GM23248 (cell line): Measurements from ENCODE around the gene CAMTA1.

Experiments used
- EZH2 ChIP-seq: fragments of 200-600 bp; sonication (generic); IDR thresholded peaks from 2 replicates; pipeline ENCODE4 v1.6.1; 2018; ENCODE audit warnings: antibody characterized with exemption, mild to moderate bottlenecking; ENCODE audit not compliant: insufficient read depth, poor library complexity, severe bottlenecking
- EZH2phosphoT487 ChIP-seq: fragments of 200-600 bp; sonication (generic); IDR thresholded peaks from 2 replicates; pipeline ENCODE4 v1.6.1; 2018; ENCODE audit warnings: antibody characterized with exemption, moderate library complexity, mild to moderate bottlenecking, low read depth; ENCODE audit not compliant: insufficient read depth

DNA sequence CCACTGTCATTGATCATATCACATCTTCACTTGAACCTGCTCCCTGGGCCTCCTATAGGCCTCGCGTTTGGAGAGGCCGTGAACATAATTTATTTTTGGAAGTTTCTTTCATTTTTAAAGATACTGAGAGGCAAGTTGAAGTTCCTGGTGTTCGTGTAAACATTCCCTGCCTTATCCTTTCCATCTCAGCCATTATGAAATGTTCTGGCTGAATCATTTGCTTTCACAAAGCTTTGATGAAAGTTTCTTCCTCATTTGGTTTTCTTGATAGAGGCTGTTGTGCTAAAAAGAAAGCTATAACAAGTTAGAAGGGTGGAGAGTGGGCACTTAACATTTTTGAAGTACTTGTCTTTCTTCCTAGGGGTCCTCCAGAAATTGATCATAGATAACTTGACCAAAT is 15.5 kb downstream of the CAMTA1 start:
- TF ChIP-seq EZH2 (no peak), EZH2phosphoT487 (no peak)
